K562 (cell line): ENCODE results near the gene FAM241B. TPM values are rescaled to one million over a fixed set of nuclear protein-coding genes. Genes with fewer than 3 reads are reported as not detected.

Source experiments
- ATAC-seq: fragments of 200-7000 bp; cut with Tn5 transposase; 3 replicates; pipeline ENCODE4 v1.9.1; 2020; ENCODE audit warnings: moderate library complexity
- BruUV-seq: library from RNA; stranded (reverse); fragments of 400-500 nt; replicated peaks from 2 replicates; lab custom pipeline; 2021; lab: Mats Ljungman, UMichigan
- CTCF ChIA-PET: fragments of 300-600 bp; formaldehyde crosslinking; extraction: SDS; loops from one replicate; lab custom pipeline; 2021; ENCODE audit warnings: low intra/inter-chr PET ratio; lab: Yijun Ruan, JAX
- POLR2A ChIA-PET: fragments of 300-600, 350-650 bp; sonication (Branson Sonifier 250); formaldehyde crosslinking; extraction: SDS; loops from one replicate; lab custom pipeline; 2021; ENCODE audit warnings: antibody characterized with exemption, inconsistent platforms; lab: Yijun Ruan, JAX
- DNase-seq, 4 experiments: peaks; one replicate each; pipeline versions ENCODE4 v3.0.0 to v3.0.0-alpha.2; 2011 to 2018; ENCODE audit warnings: low spot score in 3 of 4, mixed read lengths in 3 of 4; ENCODE audit errors: extremely low read depth in 1 of 4
- FAIRE-seq: peaks from 2 replicates; lab custom pipeline; 2011; peaks lifted over from hg19 to GRCh38; lab: Jason Lieb, UNC
- H2AFZ ChIP-seq: 2 replicates; pipeline ENCODE4 v1.6.0; 2011; ENCODE audit warnings: low read depth, low read length, control low read depth, inconsistent platforms
- H3K27ac ChIP-seq: fragments of 200-600 bp; 3 replicates; pipeline ENCODE4 v1.8.0; 2011; ENCODE audit warnings: low read depth, mild to moderate bottlenecking, control low read depth, inconsistent platforms, low read length, moderate library complexity, mixed read lengths; ENCODE audit errors: extremely low read depth
- H3K27me3 ChIP-seq, 2 experiments: fragments of 300-600 bp in 1 of 2; 2 replicates in 1 of 2; 3 replicates in 1 of 2; pipeline versions ENCODE4 v1.6.0 to v1.8.0; 2011; ENCODE audit warnings: inconsistent platforms in 2 of 2, low read length in 2 of 2, mild to moderate bottlenecking in 1 of 2, mixed read lengths in 1 of 2, moderate library complexity in 1 of 2; ENCODE audit not compliant: control insufficient read depth in 2 of 2, insufficient read depth in 2 of 2
- H3K36me3 ChIP-seq: fragments of 300-600 bp; 3 replicates; pipeline ENCODE4 v1.8.0; 2011; ENCODE audit warnings: mild to moderate bottlenecking, low read length, inconsistent platforms; ENCODE audit not compliant: control insufficient read depth, insufficient read depth
- H3K4me1 ChIP-seq, 2 experiments: fragments of 200-600 bp in 1 of 2; replicated peaks in 1 of 2; 2 replicates in 1 of 2; 3 replicates in 1 of 2; pipeline versions ENCODE4 v1.5.1 to v1.8.0; 2011; ENCODE audit warnings: inconsistent platforms in 2 of 2, low read length in 2 of 2, mild to moderate bottlenecking in 1 of 2, mixed read lengths in 1 of 2, moderate library complexity in 1 of 2; ENCODE audit not compliant: control insufficient read depth in 2 of 2, insufficient read depth in 2 of 2
- H3K4me2 ChIP-seq: 2 replicates; pipeline ENCODE4 v1.6.1; 2011; ENCODE audit warnings: low read length, control low read depth, inconsistent platforms, mixed read lengths; ENCODE audit not compliant: insufficient read depth
- H3K4me3 ChIP-seq: fragments of 200-600 bp; sonication (generic), shearing (Covaris generic); 2 replicates; pipeline ENCODE4 v1.5.1; 2016; ENCODE audit warnings: control low read depth, inconsistent platforms
- H3K79me2 ChIP-seq: fragments of 200-600 bp; 3 replicates; pipeline ENCODE4 v1.8.0; 2011; ENCODE audit warnings: low read length, inconsistent platforms; ENCODE audit not compliant: control insufficient read depth, insufficient read depth
- H3K9ac ChIP-seq, 2 experiments: 2 replicates each; pipeline versions ENCODE4 v1.6.0 to v1.6.1; 2011; ENCODE audit warnings: low read depth in 2 of 2, low read length in 2 of 2, control low read depth in 1 of 2, inconsistent platforms in 1 of 2, mild to moderate bottlenecking in 1 of 2, mixed read lengths in 1 of 2; ENCODE audit not compliant: insufficient read depth in 1 of 2
- H3K9me1 ChIP-seq: one replicate; pipeline ENCODE4 v1.6.0; 2011; ENCODE audit warnings: inconsistent platforms, mild to moderate bottlenecking, low read length, moderate library complexity; ENCODE audit not compliant: control insufficient read depth, insufficient read depth
- H3K9me3 ChIP-seq: replicated peaks from 2 replicates; pipeline ENCODE4 v1.5.1; 2011; ENCODE audit warnings: low read depth, low read length, inconsistent platforms; ENCODE audit not compliant: control insufficient read depth, insufficient read depth
- H4K20me1 ChIP-seq: replicated peaks from 2 replicates; pipeline ENCODE4 v1.6.1; 2011; ENCODE audit warnings: low read length, inconsistent platforms, mixed read lengths; ENCODE audit not compliant: control insufficient read depth, insufficient read depth
- EP400 ChIP-seq: fragments of 450-650 bp; IDR thresholded peaks from 2 replicates; pipeline ENCODE4 v1.6.1; 2017; ENCODE audit warnings: antibody characterized with exemption, mild to moderate bottlenecking, moderate library complexity
- GABPA ChIP-seq: fragments of 200-800 bp; sonication (Bioruptor generic); conservative IDR thresholded peaks from 2 replicates; pipeline ENCODE4 v1.6.1; 2016; ENCODE audit warnings: low read depth, missing genetic modification characterization, missing compliant biosample characterization
- NR1H2 ChIP-seq: sonication (generic); formaldehyde crosslinking; IDR thresholded peaks from 2 replicates; pipeline ENCODE4 v1.4.0; 2020; ENCODE audit warnings: mild to moderate bottlenecking, missing genetic modification reagents
- PTBP1 ChIP-seq: fragments of 200-400 bp; formaldehyde crosslinking; IDR thresholded peaks from 2 replicates; pipeline ENCODE4 v1.6.1; 2017; ENCODE audit warnings: low read depth, low read length
- SMAD3 ChIP-seq: fragments of 450-650 bp; formaldehyde crosslinking; conservative IDR thresholded peaks from 2 replicates; pipeline ENCODE4 v1.4.0; 2020; ENCODE audit warnings: mild to moderate bottlenecking
- XRCC5 ChIP-seq: fragments of 200-400 bp; formaldehyde crosslinking; IDR thresholded peaks from 2 replicates; pipeline ENCODE4 v1.6.1; 2017; ENCODE audit warnings: low read depth, mild to moderate bottlenecking, low read length
- ZNF197 ChIP-seq: fragments of 200-800 bp; sonication (Bioruptor generic); IDR thresholded peaks from 2 replicates; pipeline ENCODE4 v1.6.1; 2016; ENCODE audit warnings: low read depth, missing genetic modification characterization, missing compliant biosample characterization
- ZNF384 ChIP-seq: IDR thresholded peaks from 2 replicates; pipeline ENCODE4 v1.6.1; 2012; ENCODE audit warnings: low read depth, low read length, improper control_type of control experiment
- WGBS: fragments of 100-300 bp; shearing (Covaris generic); methylation state at CpG from one replicate; pipeline ENCODE4 v1.1.6; 2016; ENCODE audit warnings: low coverage, mixed read lengths; ENCODE audit not compliant: insufficient coverage; ENCODE audit errors: missing lambda C conversion rate; 5-methylcytosine and 5-hydroxymethylcytosine counted together
- in situ Hi-C: fragments of 300-500 bp; cut with MboI; formaldehyde crosslinking; loops from 4 replicates; pipeline ENCODE4 v1.15.0; 2018; ENCODE audit warnings: inconsistent platforms, mixed read lengths
- intact Hi-C: fragments of 100-400 bp; cut with micrococcal nuclease; formaldehyde crosslinking; loops from 2 replicates; pipeline ENCODE4 v1.14.2; 2022
- polyA plus RNA-seq, 8 experiments: library from polyadenylated mRNA; depleted of rRNA in 4 of 8; stranded (reverse) in 5 of 8; unstranded in 3 of 8; fragments of >200 nt; fragmentation: Nextera tagmentation in 2 of 8; fragmentation: Illumina TruSeq in 1 of 8; extraction: Ambion mirVana in 2 of 8; extraction: Trizol in 1 of 8; gene quantifications; 2 replicates each; pipeline versions ENCODE4 v1.2.1 to v1.2.3, GENCODE V29; 2011 to 2014; ENCODE audit warnings: inconsistent platforms in 1 of 8, missing spikeins in 1 of 8
- total RNA-seq, 7 experiments: library from RNA; depleted of rRNA in 6 of 7; stranded (reverse); fragments of >200 nt in 6 of 7; fragmentation: Illumina TruSeq in 2 of 7; extraction: Trizol in 2 of 7; gene quantifications; 2 replicates each; pipeline versions ENCODE4 v1.2.1 to v1.2.3, GENCODE V29; 2011 to 2021; ENCODE audit warnings: low replicate concordance in 1 of 7
- TF ChIP-seq, protein P1 (sequence below): fragments of 250-450 bp; sonication (Bioruptor Pico); IDR thresholded peaks from 2 replicates; pipeline ENCODE4 v1.5.1; 2021; ENCODE audit warnings: mild to moderate bottlenecking
- TF ChIP-seq, protein P2 (sequence below): fragments of 450-650 bp; IDR thresholded peaks from 2 replicates; pipeline ENCODE4 v1.6.1; 2016; ENCODE audit warnings: borderline replicate concordance

Gene FAM241B
- total and polyA plus RNA-seq, 9 of the 15 experiments (the other 6 are each of a cell fraction or from before 2014, with no cell fraction given) = 1.9 to 11.1 (median 3.0) TPM

DNA sequence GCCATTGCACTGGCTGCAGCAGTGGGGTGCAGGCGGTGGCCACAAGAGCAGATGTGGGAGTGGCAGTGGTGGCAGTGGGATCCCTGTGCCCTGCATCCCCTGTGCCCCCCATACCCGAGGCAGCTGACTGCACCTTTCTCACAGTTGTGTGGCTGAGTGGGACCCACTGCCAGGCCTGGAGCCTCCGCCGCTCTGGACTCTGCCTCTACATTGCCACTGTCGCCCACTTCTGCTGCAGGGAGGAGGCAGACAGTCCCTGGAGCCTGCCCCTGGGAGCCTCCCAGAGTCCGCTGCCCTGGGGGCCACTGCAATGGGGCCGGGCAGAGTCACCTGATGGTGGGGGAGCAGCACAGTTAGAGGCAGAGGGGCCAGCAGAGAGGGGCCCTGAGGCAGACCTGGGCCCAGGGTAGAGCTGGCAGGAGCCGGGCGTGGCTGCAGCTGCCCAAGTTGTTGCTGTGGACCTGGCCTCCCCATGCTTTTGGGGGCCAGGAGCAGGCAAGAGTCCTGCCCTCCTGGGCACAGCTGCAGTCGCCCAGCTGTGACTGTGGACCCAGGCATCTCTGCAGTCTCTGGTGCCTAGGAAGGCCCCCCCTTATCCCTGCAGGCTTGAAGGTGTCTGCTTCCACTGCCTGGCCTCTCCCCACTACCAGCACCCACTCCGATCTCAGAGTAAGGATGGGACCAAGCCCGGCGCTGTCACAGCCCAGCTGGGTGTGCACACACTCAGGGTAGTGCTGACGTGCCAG lies 22.2 kb downstream of the FAM241B start:
- DNase-seq (no peak), FAIRE-seq (no peak), ATAC-seq (no peak)
- no peak overlapping the region for H3K27ac ChIP-seq
- no peak overlapping the region for H2AFZ ChIP-seq
- no peaks in the 10 kb centered on the region; the same call in 1 of the 2 replicates for H4K20me1 ChIP-seq
- 0% methylated on average over 14 of the region's 14 CpGs for WGBS
- no peaks in the 10 kb centered on the region for H3K79me2 ChIP-seq
- no peak overlapping the region for H3K4me2 ChIP-seq
- no TSS peak for BruUV-seq
- H3K9ac ChIP-seq = no peak overlapping the region
- no peaks in the 10 kb centered on the region for H3K9me3 ChIP-seq
- intact Hi-C loops = no loop called here
- no peaks in the 10 kb centered on the region for H3K9me1 ChIP-seq
- no peaks in the 10 kb centered on the region; a peak in 1 of 5 replicates for H3K4me1 ChIP-seq
- no peaks in the 10 kb centered on the region for H3K36me3 ChIP-seq
- in situ Hi-C loops = no loop called here
- peaks cover 8 to 79% of the 10 kb centered on the region in 2 experiments; a peak in 3 of 5 replicates for H3K27me3 ChIP-seq
- ChIA-PET POLR2A (no interaction called here), CTCF (no interaction called here)
- H3K4me3 ChIP-seq = no peak overlapping the region
- TF ChIP-seq PTBP1 = no peak
- no peak for TF ChIP-seq ZNF197
- TF ChIP-seq GABPA (tag) = no peak
- TF ChIP-seq SMAD3 (CRISPR knock-in tag) = no peak
- TF ChIP-seq NR1H2 (CRISPR knock-in tag) = no peak
- TF ChIP-seq, protein P1, sequence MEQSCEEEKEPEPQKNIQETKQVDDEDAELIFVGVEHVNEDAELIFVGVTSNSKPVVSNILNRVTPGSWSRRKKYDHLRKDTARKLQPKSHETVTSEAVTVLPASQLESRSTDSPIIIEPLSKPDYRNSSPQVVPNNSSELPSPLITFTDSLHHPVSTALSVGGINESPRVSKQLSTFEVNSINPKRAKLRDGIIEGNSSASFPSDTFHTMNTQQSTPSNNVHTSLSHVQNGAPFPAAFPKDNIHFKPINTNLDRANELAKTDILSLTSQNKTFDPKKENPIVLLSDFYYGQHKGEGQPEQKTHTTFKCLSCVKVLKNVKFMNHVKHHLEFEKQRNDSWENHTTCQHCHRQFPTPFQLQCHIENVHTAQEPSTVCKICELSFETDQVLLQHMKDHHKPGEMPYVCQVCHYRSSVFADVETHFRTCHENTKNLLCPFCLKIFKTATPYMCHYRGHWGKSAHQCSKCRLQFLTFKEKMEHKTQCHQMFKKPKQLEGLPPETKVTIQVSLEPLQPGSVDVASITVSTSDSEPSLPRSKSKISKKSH (CRISPR knock-in tag) = no peak
- TF ChIP-seq ZNF384 = no peak
- TF ChIP-seq, protein P2, sequence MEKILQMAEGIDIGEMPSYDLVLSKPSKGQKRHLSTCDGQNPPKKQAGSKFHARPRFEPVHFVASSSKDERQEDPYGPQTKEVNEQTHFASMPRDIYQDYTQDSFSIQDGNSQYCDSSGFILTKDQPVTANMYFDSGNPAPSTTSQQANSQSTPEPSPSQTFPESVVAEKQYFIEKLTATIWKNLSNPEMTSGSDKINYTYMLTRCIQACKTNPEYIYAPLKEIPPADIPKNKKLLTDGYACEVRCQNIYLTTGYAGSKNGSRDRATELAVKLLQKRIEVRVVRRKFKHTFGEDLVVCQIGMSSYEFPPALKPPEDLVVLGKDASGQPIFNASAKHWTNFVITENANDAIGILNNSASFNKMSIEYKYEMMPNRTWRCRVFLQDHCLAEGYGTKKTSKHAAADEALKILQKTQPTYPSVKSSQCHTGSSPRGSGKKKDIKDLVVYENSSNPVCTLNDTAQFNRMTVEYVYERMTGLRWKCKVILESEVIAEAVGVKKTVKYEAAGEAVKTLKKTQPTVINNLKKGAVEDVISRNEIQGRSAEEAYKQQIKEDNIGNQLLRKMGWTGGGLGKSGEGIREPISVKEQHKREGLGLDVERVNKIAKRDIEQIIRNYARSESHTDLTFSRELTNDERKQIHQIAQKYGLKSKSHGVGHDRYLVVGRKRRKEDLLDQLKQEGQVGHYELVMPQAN = no peak
- no peak for TF ChIP-seq XRCC5
- no peak for TF ChIP-seq EP400
- TF ChIP-seq, all 486 proteins: peak for 0
